Keratinocyte (primary cell): Measurements from ENCODE around the gene DOK5.

ENCODE experiments used
- CTCF ChIP-seq, 3 experiments: IDR thresholded peaks in 1 of 3; conservative IDR thresholded peaks in 1 of 3; optimal IDR thresholded peaks in 1 of 3; 2 replicates in 2 of 3; 3 replicates in 1 of 3; pipeline versions ENCODE3 to v1.5.1; 2011; ENCODE audit warnings: low read length in 3 of 3, mild to moderate bottlenecking in 3 of 3, moderate library complexity in 2 of 3, control low read depth in 1 of 3, inconsistent platforms in 1 of 3; ENCODE audit not compliant: insufficient read depth in 2 of 3; ENCODE audit errors: extremely low read depth in 1 of 3
- EZH2 ChIP-seq: IDR thresholded peaks from one replicate; pipeline ENCODE4 v1.6.1; 2012; ENCODE audit warnings: inconsistent platforms, mild to moderate bottlenecking, low read length, moderate library complexity

- TF ChIP-seq CTCF (optimal IDR thresholded peaks at IDR 0.05 in 1 of 3, IDR thresholded peaks at IDR 0.05 in 1 of 3, conservative IDR thresholded peaks at IDR 0.05 in 1 of 3; ENCODE audit: extremely low read depth in 1 of 3, insufficient read depth in 2 of 3, low read length in 3 of 3) (no peak), EZH2 (no peak)
Observed at GRCh38 chr20:54506643-54507042, 31.2 kb downstream of the DOK5 start.
